Measurements from ENCODE around the gene SLC4A3.

The SLC4A3 gene

DNA sequence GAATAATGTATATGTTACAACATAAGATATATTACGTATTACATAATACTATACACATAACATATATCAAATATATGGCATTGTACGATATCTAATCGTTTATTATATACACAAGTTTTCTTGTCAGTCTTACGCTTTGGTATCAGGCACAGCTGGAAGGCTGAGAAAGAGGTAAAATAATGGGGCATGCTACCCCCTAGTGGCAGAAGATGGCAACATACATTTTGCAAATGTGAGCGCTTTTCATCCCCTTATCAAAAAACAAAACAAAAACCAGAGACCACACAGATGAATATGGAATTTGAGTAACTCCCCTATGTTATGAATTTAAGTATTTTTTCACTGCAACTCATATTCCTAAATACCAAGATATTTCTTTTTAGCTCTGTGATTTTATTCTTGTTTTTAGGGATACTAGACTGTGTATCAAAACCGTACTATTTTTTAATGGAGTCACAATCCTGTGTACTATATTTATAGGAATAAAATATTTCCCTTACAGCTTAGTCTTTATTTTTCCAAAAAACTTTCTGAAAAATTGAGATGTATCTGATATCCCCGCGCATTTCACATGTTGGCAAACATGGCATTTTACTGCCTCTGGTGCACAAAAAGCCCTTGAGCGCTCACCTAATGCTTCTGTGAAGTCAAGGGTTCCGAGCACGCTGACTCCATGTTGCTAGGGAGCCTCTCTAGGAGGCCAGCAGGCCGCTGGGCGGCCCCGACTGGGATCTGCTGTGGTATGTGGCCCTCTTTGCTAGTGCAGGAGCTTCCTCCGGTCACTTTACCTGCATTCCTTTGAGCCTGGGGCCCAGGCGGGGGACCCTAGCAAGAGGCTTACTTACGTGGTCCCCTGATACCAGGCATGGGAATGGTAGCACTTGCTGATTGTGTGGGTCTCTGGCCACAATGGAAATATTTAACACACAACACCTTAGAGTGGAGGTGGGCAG, 62.5 kb downstream of the SLC4A3 start:
- H2AFZ ChIP-seq (ENCODE audit: low read depth, low read length), result no peak overlapping the region
- no peaks in the 10 kb centered on the region; the same call in 1 of the 2 replicates for H3K27me3 ChIP-seq (ENCODE audit: low read depth, low read length)
- peaks cover 4% of the 10 kb centered on the region; the same call in 1 of the 2 replicates for H3K4me1 ChIP-seq (ENCODE audit: low read length)
- no peak overlapping the region for H3K9ac ChIP-seq (ENCODE audit: low read length)
- no peak for TF ChIP-seq EZH2phosphoT487 (IDR thresholded peaks at IDR 0.05; ENCODE audit: low read depth)
- TF ChIP-seq, protein P1, sequence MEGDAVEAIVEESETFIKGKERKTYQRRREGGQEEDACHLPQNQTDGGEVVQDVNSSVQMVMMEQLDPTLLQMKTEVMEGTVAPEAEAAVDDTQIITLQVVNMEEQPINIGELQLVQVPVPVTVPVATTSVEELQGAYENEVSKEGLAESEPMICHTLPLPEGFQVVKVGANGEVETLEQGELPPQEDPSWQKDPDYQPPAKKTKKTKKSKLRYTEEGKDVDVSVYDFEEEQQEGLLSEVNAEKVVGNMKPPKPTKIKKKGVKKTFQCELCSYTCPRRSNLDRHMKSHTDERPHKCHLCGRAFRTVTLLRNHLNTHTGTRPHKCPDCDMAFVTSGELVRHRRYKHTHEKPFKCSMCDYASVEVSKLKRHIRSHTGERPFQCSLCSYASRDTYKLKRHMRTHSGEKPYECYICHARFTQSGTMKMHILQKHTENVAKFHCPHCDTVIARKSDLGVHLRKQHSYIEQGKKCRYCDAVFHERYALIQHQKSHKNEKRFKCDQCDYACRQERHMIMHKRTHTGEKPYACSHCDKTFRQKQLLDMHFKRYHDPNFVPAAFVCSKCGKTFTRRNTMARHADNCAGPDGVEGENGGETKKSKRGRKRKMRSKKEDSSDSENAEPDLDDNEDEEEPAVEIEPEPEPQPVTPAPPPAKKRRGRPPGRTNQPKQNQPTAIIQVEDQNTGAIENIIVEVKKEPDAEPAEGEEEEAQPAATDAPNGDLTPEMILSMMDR (IDR thresholded peaks at IDR 0.05; ENCODE audit: low read depth, low read length), result peak; percentile 45
- no peaks in the 10 kb centered on the region for H3K9me3 ChIP-seq (ENCODE audit: insufficient read depth, low read length)
- H3K36me3 ChIP-seq (replicated peaks; ENCODE audit: low read depth, low read length), result no peaks in the 10 kb centered on the region
- H4K20me1 ChIP-seq (ENCODE audit: insufficient read depth, low read length), result no peaks in the 10 kb centered on the region
- H3K79me2 ChIP-seq (ENCODE audit: low read length), result no peaks in the 10 kb centered on the region
- H3K4me3 ChIP-seq (ENCODE audit: low read length), result no peak overlapping the region
- H3K4me2 ChIP-seq (ENCODE audit: low read length), result no peak overlapping the region
- H3K27ac ChIP-seq (ENCODE audit: low read length), result no peak overlapping the region

- Histone ChIP-seq H3K79me2 (ENCODE audit: low read length) (no peaks in the 10 kb centered on the region), H3K4me2 (ENCODE audit: low read length) (no peak overlapping the region), H3K36me3 (replicated peaks; ENCODE audit: low read depth, low read length) (no peaks in the 10 kb centered on the region), H2AFZ (ENCODE audit: low read depth, low read length) (no peak overlapping the region), H3K9me3 (ENCODE audit: insufficient read depth, low read length) (no peaks in the 10 kb centered on the region), H3K27me3 (ENCODE audit: low read depth, low read length) (no peaks in the 10 kb centered on the region; the same call in 1 of the 2 replicates), H3K4me3 (ENCODE audit: low read length) (no peak overlapping the region), H4K20me1 (ENCODE audit: insufficient read depth, low read length) (no peaks in the 10 kb centered on the region), H3K9ac (ENCODE audit: low read length) (no peak overlapping the region), H3K4me1 (ENCODE audit: low read length) (peaks cover 3% of the 10 kb centered on the region; the same call in 1 of the 2 replicates), H3K27ac (ENCODE audit: low read length) (no peak overlapping the region)
- TF ChIP-seq, protein P1 (IDR thresholded peaks at IDR 0.05; ENCODE audit: low read depth, low read length), result no peak
- no peak for TF ChIP-seq EZH2phosphoT487 (IDR thresholded peaks at IDR 0.05; ENCODE audit: low read depth)
These were observed 64.1 kb downstream of the SLC4A3 start for GRCh38 chr2:219691571-219691970.

Measured in OCI-LY3 (cell line).